HG03139 (cell line): Measurements from ENCODE around the gene GPC5.
A peak's percentile ranks its signal among the peaks of the same experiment; 100 is the strongest.
"Not testable (repeated sequence)": the region's sequence is repeated elsewhere in the genome, so short reads cannot be mapped to it uniquely, and the experiment has no call there.

Experiments
- ATAC-seq: cut with Tn5 transposase; IDR thresholded peaks from one replicate; pipeline ENCODE4 v1.9.1; 2021; ENCODE audit not compliant: unreplicated experiment

GPC5 gene

GRCh38 chr13:91836553-91836952 is 438.1 kb downstream of the GPC5 start:
- ATAC-seq, result no peak

DNA sequence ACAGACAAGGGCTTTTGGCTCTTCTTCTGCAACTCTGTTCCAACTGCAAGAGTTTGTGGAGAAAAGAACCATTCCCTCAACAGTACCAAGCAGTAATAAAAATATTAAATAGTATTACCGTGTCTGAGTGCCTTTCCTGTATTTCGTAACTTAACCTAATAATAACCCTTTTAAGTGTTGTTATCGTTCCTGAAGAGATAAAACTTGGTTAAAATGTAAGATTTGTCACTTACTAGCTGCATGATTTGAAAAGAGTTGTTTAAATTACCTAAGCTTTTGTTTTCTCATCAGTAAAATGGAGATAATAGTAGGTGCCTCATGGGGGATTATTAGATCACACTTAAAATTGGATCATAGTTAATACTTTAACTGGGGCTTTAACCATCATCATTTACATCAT is 447.2 kb downstream of the GPC5 start:
- ATAC-seq, result no peak

GRCh38 chr13:91863699-91864098 is 465.3 kb downstream of the GPC5 start:
- no peak for ATAC-seq

DNA sequence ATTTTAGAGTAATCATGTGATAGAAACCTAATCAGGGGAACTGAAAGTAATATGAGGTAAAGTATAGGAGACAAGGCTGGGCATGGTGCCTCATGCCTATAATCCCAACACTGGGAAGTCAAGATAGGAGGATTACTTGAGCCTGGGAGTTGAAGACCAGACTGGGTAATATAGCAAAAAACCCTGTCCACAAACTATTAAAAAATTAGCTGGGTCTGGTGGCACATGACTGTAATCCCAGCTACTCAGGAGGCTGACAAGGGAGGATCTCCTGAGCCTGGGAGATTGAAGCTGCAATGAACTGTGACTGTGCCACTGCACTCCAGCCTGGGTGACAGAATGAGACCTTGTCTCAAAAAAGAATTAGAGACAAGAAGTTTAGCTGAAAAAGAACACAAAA is 469.9 kb downstream of the GPC5 start:
- no peak for ATAC-seq

DNA sequence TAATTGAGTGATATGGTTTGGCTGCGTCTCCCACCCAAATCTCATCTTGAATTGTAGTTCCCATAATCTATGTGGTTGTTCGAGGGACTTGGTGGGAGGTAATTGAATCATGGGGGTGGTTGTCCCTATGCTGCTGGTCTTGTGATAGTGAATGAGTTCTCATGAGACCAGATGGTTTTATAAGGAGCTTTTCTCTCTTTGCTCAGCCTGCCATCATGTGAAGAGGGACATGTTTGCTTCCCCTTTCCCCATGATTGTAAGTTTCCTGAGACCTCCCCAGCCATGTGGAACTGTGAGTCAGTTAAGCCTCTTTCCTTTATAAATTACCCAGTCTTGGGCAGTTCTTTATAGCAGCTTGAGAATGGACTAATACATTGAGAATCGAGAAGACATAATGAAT is 480.1 kb downstream of the GPC5 start:
- ATAC-seq, result no peak

- ATAC-seq, result no peak
Observed at GRCh38 chr13:91879360-91879759, 480.9 kb downstream of the GPC5 start.

DNA sequence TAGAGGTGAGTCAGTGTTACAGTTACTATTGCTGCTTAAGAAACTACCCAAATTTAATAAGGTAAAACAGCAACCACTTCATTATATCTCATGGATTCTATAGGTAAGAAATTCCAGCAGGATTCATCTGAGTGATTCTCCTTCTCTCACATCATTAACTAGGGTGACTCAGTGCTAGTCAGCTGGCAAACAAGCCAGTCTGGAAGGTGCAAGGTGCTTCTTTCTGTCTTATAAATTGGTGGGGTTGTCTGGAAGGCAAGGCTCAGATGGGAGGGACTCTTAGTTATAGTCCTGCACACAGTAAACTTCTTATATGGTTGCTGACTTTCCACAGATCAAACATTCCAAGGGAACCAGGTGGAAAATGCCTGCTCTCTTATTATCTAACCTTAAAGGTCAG is 484.5 kb downstream of the GPC5 start:
- ATAC-seq, result no peak

DNA sequence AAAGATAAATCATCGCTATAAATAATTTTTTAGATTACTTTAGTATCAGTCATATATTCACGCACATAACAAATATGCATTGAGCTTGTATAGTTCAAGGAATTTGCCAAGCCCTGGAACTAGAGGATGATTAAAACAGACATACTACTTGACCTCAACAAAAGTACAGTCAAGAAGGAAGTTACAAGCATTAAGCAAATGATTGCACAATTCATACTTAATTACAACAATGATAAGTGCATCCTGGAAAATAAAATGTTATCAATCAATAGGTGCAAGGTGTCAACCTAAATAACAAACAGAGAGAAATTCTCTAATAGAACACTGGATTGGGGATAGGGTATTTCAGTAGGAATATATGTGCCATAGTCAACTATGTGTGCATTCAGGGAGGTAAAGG is 491.2 kb downstream of the GPC5 start:
- ATAC-seq, result no peak

- ATAC-seq, result no peak
Observed at GRCh38 chr13:91891141-91891540, 492.7 kb downstream of the GPC5 start.

DNA sequence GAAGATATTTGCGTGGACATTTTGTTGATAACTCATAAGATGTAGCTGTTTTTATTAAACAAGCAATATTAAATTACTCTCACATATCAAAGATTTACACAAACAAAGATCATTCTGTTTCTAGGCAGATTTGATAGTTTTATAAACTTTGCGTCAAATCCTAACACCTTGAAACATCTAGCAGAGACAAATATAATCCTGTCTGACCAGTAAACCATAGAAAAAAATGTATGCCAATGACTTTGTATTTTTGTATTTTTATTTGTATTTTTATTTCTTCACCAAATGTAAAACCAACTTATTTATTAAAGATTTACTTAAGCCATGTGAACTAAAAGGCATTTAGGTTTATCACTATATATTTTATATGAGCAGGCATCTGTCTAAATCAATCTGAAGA is 494.6 kb downstream of the GPC5 start:
- no peak for ATAC-seq

GRCh38 chr13:91894316-91894715 is 495.9 kb downstream of the GPC5 start:
- no peak for ATAC-seq

GRCh38 chr13:91896547-91896946 is 498.1 kb downstream of the GPC5 start:
- no peak for ATAC-seq

GRCh38 chr13:91898986-91899385 is 500.6 kb downstream of the GPC5 start:
- ATAC-seq, result not testable (repeated sequence)

GRCh38 chr13:91902291-91902690 is 503.9 kb downstream of the GPC5 start:
- no peak for ATAC-seq

DNA sequence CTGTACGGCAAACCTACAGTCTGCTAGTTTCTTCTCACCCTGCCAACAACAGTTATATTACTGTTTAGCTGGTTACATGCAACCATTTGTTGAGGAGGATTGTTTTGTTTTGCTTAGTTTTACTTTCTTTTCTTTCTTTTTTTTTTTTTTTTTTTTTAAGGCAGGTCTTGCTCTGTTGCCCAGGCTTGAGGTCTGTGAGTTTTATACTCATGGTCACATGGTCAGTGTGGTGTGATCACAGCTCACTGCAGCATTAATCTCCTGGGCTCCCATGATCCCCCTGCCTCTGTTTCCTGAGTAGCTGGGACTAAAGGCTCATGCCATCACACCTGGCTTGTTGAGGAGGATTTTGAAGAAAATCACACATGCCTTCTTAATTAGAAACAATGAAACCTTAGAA is 505.6 kb downstream of the GPC5 start:
- ATAC-seq, result peak; percentile 82

DNA sequence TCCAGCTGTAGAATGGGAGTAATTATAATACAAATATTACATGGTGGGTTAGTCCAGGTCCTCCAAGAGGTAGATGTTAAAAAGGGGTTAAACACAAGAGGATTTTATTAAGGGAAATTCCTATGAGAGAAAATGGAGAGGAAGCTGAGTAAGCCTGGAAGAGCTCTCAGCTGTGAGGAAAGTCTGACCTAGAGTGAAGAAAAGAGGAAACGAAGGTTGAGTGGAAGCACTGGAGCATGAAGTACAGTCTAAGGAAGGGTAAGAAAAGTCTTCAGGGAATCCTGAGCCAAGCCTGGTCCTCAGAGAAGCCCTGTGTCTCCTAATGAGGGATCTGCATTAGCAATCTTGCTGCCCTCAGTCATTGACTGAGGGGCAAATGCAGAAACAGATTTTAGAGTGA is 506.2 kb downstream of the GPC5 start:
- ATAC-seq, result peak; percentile 53

- no peak for ATAC-seq
Observed at GRCh38 chr13:91907398-91907797, 509.0 kb downstream of the GPC5 start.

DNA sequence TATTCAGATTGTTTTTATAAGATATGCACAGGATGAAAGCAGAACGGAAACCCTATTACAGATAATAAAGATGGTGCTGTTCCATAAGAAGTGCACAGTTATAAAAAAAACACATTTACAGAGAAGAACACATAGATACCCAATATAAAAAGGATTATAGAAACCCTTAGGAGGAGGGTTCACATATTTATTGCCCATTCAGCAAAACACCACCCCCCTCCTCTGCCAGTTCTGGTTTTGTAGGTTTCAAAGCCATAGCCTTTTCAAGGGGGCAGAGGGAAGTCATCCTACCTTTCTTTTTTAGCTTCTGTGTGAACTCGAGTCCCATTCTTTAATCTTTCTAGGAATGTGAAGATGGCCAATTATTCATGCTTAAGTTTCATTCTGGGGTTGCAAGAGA is 511.2 kb downstream of the GPC5 start:
- ATAC-seq, result no peak

- no peak for ATAC-seq
Observed at GRCh38 chr13:91922969-91923592, 524.7 kb downstream of the GPC5 start.

GRCh38 chr13:91930687-91931086 is 532.3 kb downstream of the GPC5 start:
- ATAC-seq, result no peak

- ATAC-seq, result no peak
Observed at GRCh38 chr13:91934354-91934753, 535.9 kb downstream of the GPC5 start.

GRCh38 chr13:91946498-91947070 is 548.2 kb downstream of the GPC5 start:
- no peak for ATAC-seq

DNA sequence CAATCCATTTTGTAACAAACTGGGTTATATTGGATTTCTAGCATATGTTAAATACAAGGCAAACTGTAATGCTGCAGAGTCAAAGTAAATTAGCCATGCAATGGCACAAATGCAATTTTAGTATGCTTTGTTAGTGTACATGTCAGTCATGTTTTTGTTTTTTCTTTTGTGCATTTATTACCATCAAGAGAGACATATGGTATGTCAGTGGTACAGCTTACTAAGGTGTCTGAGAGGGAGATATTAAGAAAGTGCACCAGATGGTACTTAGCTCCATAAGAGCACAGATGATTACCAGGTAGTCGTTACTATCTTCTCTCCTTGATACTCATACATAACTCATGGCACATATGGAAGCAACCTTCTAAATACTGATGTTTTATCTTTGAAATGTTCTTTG is 550.3 kb downstream of the GPC5 start:
- no peak for ATAC-seq
